Upper lobe of left lung (tissue), 6 donors: ENCODE results near the gene WT1. TPM values are rescaled to one million over a fixed set of nuclear protein-coding genes. Genes with fewer than 3 reads are reported as not detected.
A peak's percentile ranks its signal among the peaks of the same experiment; 100 is the strongest.

Experiments used
- ATAC-seq, 2 donors: fragments of 200-7000 bp; cut with Tn5 transposase; one replicate each; pipeline ENCODE4 v1.9.1; 2022; ENCODE audit warnings: mild to moderate bottlenecking in 2 of 2, moderate library complexity in 2 of 2; ENCODE audit not compliant: low FRiP score in 2 of 2
- DNase-seq, 2 donors: peaks; one replicate each; pipeline ENCODE4 v3.0.0-alpha.2; 2019 to 2020
- H3K27ac ChIP-seq, 4 donors: fragments of 200-600 bp; sonication (generic); one replicate each; pipeline ENCODE4 v1.5.1; 2016 to 2019
- H3K27me3 ChIP-seq, 4 donors: fragments of 200-600 bp; sonication (generic); one replicate each; pipeline ENCODE4 v1.5.1; 2017 to 2019
- H3K36me3 ChIP-seq, 4 donors: fragments of 200-600 bp; sonication (generic); one replicate each; pipeline ENCODE4 v1.5.1; 2016 to 2019
- H3K4me1 ChIP-seq, 4 donors: fragments of 200-600 bp; sonication (generic); one replicate each; pipeline ENCODE4 v1.5.1; 2018 to 2019
- H3K4me3 ChIP-seq, 4 donors: fragments of 200-600 bp; sonication (generic); one replicate each; pipeline ENCODE4 v1.5.1; 2017 to 2019; ENCODE audit warnings: mild to moderate bottlenecking in 2 of 4, moderate library complexity in 1 of 4
- H3K9me3 ChIP-seq, 4 donors: fragments of 200-600 bp; sonication (generic); one replicate each; pipeline ENCODE4 v1.5.1; 2018 to 2019
- EP300 ChIP-seq, 4 donors: sonication (generic); formaldehyde crosslinking; IDR thresholded peaks; one replicate each; pipeline ENCODE4 v1.5.1; 2017; ENCODE audit warnings: antibody characterized with exemption in 4 of 4, control low read depth in 2 of 4
- POLR2A ChIP-seq, 4 donors: fragments of 450-650 bp; IDR thresholded peaks; one replicate each; pipeline ENCODE4 v1.5.1; 2016 to 2017; ENCODE audit warnings: antibody characterized with exemption in 4 of 4, mild to moderate bottlenecking in 2 of 4
- POLR2AphosphoS5 ChIP-seq, 2 donors: sonication (generic); formaldehyde crosslinking; IDR thresholded peaks; one replicate each; pipeline ENCODE4 v1.5.1; 2017; ENCODE audit warnings: antibody characterized with exemption in 2 of 2
- WGBS, 2 donors: methylation state at CpG; one replicate each; pipeline ENCODE4 v1.1.5; 2017 to 2018; 5-methylcytosine and 5-hydroxymethylcytosine counted together
- total RNA-seq, 6 donors: library from RNA; depleted of rRNA in 4 of 6; stranded (reverse); fragments of >200 nt in 4 of 6; gene quantifications; one replicate each; pipeline versions ENCODE4 v1.1.0 to v1.2.1, GENCODE V29; 2016 to 2021
- TF ChIP-seq, protein P1 (sequence below), 6 experiments: fragments of 450-650 bp in 4 of 6; fragments of 200-600 bp in 2 of 6; sonication (generic) in 2 of 6; IDR thresholded peaks; one replicate each; pipeline ENCODE4 v1.5.1; 2016 to 2019; ENCODE audit warnings: antibody characterized with exemption in 6 of 6
- donor health status: DM: no; HTN: no; CAD: no; lungs with moderate emphysema.
- donor health status: DM: no; HTN: yes; CAD: no; lungs with severe emphysema.

WT1 gene
- total RNA-seq, 6 donors from 2014 or later = 0.77 to 1.1 TPM; not detected in 4

DNA sequence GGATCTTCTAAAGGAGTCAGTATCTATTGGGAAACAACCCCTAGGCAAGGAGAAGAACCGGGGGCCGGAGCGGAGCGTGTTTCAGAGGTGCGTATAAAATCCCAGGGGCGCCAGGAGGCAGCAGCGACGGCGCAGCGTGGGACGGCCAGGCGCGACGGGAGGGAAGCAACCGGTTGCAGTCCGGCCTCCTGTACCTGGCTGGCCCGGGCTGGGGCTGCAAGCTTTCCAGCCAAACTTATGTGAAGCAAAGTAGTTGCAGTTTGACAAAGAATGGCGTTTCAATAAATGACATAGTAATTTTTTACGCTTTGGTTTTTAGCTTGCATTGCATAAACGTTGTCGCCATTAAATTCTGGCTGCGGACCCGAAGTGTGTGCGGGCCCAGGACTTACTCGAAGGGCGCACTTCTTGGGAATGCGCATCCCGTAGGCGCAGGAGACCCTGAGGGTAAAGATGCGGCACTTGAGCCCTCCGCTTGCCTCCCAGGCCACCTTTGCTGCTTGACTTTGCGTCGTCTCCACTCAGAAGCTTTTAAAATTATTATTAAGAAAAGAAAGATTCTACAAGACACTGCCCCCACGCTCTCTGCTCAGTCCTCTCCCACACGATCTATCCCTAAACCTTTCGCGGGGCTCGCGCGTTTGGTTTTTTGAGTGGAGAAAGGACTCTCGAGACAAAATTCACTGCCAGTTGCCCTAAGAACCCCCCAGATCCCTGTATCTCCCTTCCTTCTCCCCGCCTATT, 1.6 kb upstream of the WT1 start:
- 7 to 10% methylated on average over 28 to 42 of the region's 42 CpGs for WGBS, 2 donors
- H3K27me3 ChIP-seq = peaks cover 0 to 64% (median 39%) of the 10 kb centered on the region in 4 donors
- ATAC-seq (no peak), DNase-seq (peak in 1 of 2 donors; percentile 66)
- no peaks in the 10 kb centered on the region for H3K36me3 ChIP-seq
- H3K4me3 ChIP-seq = no peak overlapping the region
- H3K27ac ChIP-seq = no peak overlapping the region
- TF ChIP-seq POLR2AphosphoS5 (IDR thresholded peaks at IDR 0.05) (no peak), EP300 (IDR thresholded peaks at IDR 0.05) (no peak), POLR2A (IDR thresholded peaks at IDR 0.05) (no peak)
- H3K9me3 ChIP-seq = no peaks in the 10 kb centered on the region
- peaks cover 34 to 62% (median 37%) of the 10 kb centered on the region in 4 donors for H3K4me1 ChIP-seq

DNA sequence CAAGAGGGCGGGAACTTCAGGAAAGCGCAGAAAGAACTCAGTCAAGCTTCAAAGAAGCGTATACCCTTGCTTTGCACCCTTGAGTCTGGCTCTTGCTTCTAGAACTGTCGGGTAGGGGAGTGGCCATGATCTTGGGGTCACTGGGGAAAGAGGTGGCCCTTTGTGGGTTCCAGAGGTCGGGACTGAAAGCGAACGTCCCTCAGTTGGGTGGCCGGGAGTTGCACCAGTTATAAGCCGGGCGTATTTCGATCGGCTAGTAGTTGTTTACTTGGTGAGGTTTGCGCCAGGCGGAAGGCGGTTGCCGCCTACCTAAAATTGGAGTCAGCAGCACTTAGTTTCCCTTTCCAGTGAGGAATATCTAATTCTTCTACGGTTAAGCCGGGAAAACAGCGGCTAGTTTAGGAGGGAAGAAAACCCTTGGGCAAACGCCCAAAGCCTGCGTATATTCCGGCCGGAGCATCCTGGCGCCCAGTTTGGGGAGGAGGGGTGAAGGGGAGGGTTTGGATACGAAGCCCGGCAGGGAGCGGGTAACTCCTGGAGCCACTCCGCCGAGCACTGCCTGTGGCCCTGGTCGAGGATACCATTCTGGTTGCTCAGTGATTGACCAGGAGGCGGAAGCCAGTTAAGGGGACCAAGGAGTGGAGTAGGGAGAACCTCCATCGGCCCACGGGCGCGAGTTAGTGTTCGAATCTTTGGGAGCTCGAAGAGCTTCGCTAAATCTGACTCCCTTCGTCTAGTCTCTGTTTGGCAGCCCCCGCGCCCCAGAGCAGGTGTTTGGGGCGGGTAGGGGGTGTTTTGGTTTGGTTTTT, 807 bp upstream of the WT1 start:
- TF ChIP-seq EP300 (IDR thresholded peaks at IDR 0.05) (no peak), POLR2AphosphoS5 (IDR thresholded peaks at IDR 0.05) (no peak), POLR2A (IDR thresholded peaks at IDR 0.05) (no peak)
- TF ChIP-seq, protein P1, sequence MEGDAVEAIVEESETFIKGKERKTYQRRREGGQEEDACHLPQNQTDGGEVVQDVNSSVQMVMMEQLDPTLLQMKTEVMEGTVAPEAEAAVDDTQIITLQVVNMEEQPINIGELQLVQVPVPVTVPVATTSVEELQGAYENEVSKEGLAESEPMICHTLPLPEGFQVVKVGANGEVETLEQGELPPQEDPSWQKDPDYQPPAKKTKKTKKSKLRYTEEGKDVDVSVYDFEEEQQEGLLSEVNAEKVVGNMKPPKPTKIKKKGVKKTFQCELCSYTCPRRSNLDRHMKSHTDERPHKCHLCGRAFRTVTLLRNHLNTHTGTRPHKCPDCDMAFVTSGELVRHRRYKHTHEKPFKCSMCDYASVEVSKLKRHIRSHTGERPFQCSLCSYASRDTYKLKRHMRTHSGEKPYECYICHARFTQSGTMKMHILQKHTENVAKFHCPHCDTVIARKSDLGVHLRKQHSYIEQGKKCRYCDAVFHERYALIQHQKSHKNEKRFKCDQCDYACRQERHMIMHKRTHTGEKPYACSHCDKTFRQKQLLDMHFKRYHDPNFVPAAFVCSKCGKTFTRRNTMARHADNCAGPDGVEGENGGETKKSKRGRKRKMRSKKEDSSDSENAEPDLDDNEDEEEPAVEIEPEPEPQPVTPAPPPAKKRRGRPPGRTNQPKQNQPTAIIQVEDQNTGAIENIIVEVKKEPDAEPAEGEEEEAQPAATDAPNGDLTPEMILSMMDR (IDR thresholded peaks at IDR 0.05) = no peak
- ATAC-seq (peak in 1 of 2 donors; percentile 43), DNase-seq (no peak)
- H3K27me3 ChIP-seq = peaks cover 0 to 72% (median 38%) of the 10 kb centered on the region in 4 donors
- no peaks in the 10 kb centered on the region for H3K36me3 ChIP-seq
- no peaks in the 10 kb centered on the region for H3K9me3 ChIP-seq
- peaks cover 34 to 64% (median 37%) of the 10 kb centered on the region in 4 donors for H3K4me1 ChIP-seq
- no peak overlapping the region for H3K27ac ChIP-seq
- H3K4me3 ChIP-seq = no peak overlapping the region
- WGBS, 2 donors = 4 to 7% methylated on average over 26 to 42 of the region's 42 CpGs

DNA sequence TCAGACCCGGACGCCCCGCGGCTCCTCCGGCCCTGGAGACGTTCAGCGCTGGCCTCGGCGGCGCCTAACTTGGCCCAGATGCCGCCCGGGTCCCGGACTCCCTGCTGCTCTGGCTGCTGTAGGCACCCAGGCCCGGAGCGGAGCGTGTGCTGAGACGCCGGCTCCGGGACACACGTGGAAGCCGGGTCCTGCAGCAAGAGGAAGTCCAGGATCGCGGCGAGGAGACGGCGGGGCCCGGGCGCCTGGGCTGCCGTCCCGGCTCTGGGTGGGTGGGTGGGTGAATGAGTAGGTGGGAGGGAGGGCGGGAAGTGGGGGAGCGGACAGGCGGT, 223 bp downstream of the WT1 start:
- Histone ChIP-seq H3K4me1 (peaks cover 34 to 72% (median 37%) of the 10 kb centered on the region in 4 donors), H3K27ac (no peak overlapping the region), H3K9me3 (no peaks in the 10 kb centered on the region), H3K36me3 (no peaks in the 10 kb centered on the region), H3K4me3 (peak overlapping the region in 3 of 4 donors; percentile 17 to 26 (median 18)), H3K27me3 (peaks cover 0 to 80% (median 40%) of the 10 kb centered on the region in 4 donors)
- 0 to 10% methylated on average over 2 to 3 of the region's 33 CpGs for WGBS, 2 donors
- DNase-seq (no peak), ATAC-seq (peak in 1 of 2 donors; percentile 38)
- TF ChIP-seq POLR2AphosphoS5 (IDR thresholded peaks at IDR 0.05) = no peak

DNA sequence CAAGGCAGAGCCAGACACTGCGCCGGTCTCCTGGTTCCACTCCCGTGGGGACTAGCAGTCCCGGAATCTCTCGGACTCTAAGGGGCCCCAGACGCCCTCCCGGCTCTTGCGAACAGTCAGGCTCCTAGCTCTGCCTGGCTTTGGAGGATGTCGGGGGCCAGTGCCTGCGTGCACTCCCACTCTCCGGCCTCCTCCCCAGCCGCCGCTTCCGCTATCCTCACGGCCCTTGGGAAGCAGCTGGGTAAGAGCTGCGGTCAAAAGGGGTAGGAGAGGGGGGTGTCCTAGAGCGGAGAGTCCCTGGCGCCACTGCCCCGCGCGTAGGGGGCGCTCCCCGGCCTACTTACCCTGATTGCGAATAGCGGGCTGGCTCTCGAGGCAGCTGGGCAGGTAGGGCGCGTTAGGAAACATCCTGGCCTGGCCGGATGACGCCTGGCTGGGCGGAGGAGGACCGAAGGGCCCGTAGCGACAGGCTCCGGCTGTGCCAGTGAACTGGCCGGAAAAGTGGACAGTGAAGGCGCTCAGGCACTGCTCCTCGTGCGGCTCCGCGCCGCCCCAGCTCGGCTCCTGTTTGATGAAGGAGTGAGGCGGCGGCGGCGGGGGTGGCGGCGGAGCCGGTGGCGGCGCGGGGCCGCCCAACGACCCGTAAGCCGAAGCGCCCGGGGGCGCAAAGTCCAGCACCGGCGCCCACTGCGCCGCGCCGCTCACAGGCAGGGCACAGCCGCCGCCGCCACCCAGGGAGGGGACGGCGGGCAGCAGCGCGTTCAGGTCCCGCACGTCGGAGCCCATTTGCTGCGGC, 785 bp downstream of the WT1 start:
- Histone ChIP-seq H3K27me3 (peaks cover 0 to 77% (median 40%) of the 10 kb centered on the region in 4 donors), H3K27ac (no peak overlapping the region), H3K9me3 (no peaks in the 10 kb centered on the region), H3K4me1 (peaks cover 34 to 71% (median 37%) of the 10 kb centered on the region in 4 donors), H3K36me3 (no peaks in the 10 kb centered on the region), H3K4me3 (peak overlapping the region in 3 of 4 donors; percentile 17 to 26 (median 18))
- peak in 1 of 2 donors; percentile 85 for DNase-seq
- ATAC-seq = peak in 1 of 2 donors; percentile 39
- 1 to 2% methylated on average over 37 to 47 of the region's 77 CpGs for WGBS, 2 donors
- TF ChIP-seq POLR2AphosphoS5 (IDR thresholded peaks at IDR 0.05) = no peak
- TF ChIP-seq, protein P1 (IDR thresholded peaks at IDR 0.05) = no peak
- no peak for TF ChIP-seq EP300 (IDR thresholded peaks at IDR 0.05)
- TF ChIP-seq POLR2A (IDR thresholded peaks at IDR 0.05) = no peak

DNA sequence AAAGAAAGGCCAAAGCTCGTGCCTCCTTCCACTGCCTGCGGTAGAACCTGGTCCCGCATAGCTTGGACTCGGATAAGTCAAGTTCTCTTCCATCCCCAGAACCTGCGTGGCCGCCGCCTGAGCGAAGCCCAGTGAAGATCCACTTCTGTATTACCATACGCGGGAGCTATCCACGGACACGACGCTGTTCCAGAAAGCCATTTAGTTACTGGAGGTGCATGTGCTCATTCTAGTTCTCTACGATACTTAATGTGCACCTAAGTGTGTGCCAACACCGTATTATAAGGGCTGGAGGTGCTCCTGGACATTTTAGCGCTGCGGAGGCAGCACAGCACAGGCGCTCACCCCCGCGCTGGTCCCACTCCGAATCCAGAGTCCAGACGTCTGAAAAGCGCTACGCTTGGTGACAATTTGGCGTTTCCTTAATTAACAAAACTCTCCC, 1.4 kb downstream of the WT1 start:
- Histone ChIP-seq H3K27ac (no peak overlapping the region), H3K4me1 (peaks cover 32 to 65% (median 33%) of the 10 kb centered on the region in 4 donors), H3K36me3 (no peaks in the 10 kb centered on the region), H3K27me3 (peaks cover 0 to 74% (median 39%) of the 10 kb centered on the region in 4 donors), H3K9me3 (no peaks in the 10 kb centered on the region), H3K4me3 (peak overlapping the region in 2 of 4 donors; percentile 22 to 39)
- 5 to 8% methylated on average over 24 to 25 of the region's 25 CpGs for WGBS, 2 donors
- TF ChIP-seq POLR2AphosphoS5 (IDR thresholded peaks at IDR 0.05) (no peak), POLR2A (IDR thresholded peaks at IDR 0.05) (no peak), EP300 (IDR thresholded peaks at IDR 0.05) (no peak)
- TF ChIP-seq, protein P1 (IDR thresholded peaks at IDR 0.05) = no peak
- DNase-seq (no peak), ATAC-seq (no peak)
